ENCODE data around the gene ARL6IP5. TPM values are rescaled to one million over a fixed set of nuclear protein-coding genes. Genes with fewer than 3 reads are reported as not detected.

The ARL6IP5 gene
- total RNA-seq, 1 experiment from 2014 or later: 23.9 TPM

DNA sequence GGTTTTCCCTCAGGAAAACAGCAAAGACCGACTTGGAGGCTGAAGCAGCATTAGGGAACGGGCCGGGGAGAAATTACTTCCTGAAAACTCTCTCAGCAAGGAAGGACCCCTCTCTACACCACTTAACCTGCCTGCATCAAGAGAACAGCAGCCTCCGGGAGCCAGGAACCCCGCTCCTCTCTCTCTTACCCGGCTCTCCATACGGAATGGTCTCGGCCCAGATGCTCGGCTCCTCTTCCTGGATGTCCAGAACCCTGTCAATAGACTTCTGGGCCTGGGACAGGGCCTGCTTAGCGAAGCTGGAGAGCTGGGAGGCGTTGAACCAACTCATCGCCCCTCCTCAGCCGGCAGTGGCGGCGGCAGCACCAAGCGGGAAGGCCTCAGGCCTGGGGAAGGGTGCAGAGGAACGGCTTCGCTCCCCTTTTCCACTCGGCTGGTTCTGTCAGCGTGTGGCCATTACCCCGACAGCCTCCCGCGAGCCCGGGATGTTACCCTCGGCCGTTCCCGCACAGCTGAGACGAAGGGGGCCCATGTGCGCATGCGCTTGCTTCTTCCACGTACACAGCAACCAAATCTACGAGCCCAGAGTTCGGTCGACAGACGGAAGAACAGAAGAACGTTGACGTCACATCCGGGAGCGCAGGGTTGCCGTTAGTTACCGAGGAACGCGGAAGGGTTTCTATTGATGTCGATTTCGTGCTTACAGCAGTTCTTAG is 32.8 kb upstream of the ARL6IP5 start, which contains the start of gene TMF1:
TSS of gene TMF1 (minus strand) at position 578 of the 716 bp plus-strand sequence. CDS start at position 331, 247 bp downstream.
- Histone ChIP-seq H3K9me3 (ENCODE audit: low read depth, low read length, poor library complexity, severe bottlenecking) (no peaks in the 10 kb centered on the region), H3K4me3 (ENCODE audit: low read depth, low read length, poor library complexity, severe bottlenecking) (peak within 1 kb of the TSS; percentile 92), H3K4me1 (ENCODE audit: insufficient read depth, low read length, poor library complexity, severe bottlenecking) (no peaks in the 10 kb centered on the region), H3K27me3 (replicated peaks; ENCODE audit: insufficient read depth, low read depth, low read length, poor library complexity) (no peaks in the 10 kb centered on the region), H3K36me3 (ENCODE audit: insufficient read depth, low read length, poor library complexity, severe bottlenecking) (peaks cover 23% of the 10 kb centered on the region), H3K27ac (ENCODE audit: low read depth, low read length, poor library complexity, severe bottlenecking) (peak within 1 kb of the TSS; percentile 84)
- BruUV-seq (replicated peaks): TSS peak; percentile 27
- no peak for TF ChIP-seq EZH2 (IDR thresholded peaks at IDR 0.05; ENCODE audit: borderline replicate concordance, low read depth, low read length, poor library complexity, severe bottlenecking)
- TF ChIP-seq, protein P1, sequence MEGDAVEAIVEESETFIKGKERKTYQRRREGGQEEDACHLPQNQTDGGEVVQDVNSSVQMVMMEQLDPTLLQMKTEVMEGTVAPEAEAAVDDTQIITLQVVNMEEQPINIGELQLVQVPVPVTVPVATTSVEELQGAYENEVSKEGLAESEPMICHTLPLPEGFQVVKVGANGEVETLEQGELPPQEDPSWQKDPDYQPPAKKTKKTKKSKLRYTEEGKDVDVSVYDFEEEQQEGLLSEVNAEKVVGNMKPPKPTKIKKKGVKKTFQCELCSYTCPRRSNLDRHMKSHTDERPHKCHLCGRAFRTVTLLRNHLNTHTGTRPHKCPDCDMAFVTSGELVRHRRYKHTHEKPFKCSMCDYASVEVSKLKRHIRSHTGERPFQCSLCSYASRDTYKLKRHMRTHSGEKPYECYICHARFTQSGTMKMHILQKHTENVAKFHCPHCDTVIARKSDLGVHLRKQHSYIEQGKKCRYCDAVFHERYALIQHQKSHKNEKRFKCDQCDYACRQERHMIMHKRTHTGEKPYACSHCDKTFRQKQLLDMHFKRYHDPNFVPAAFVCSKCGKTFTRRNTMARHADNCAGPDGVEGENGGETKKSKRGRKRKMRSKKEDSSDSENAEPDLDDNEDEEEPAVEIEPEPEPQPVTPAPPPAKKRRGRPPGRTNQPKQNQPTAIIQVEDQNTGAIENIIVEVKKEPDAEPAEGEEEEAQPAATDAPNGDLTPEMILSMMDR (conservative IDR thresholded peaks at IDR 0.05; ENCODE audit: low read depth, low read length): no peak
- peak; percentile 95 for DNase-seq (ENCODE audit: low spot score)
- ChIA-PET CTCF (no interaction called here), POLR2A (ENCODE audit: low non-redundant PET) (no interaction called here)
- intact Hi-C loops (cut with micrococcal nuclease; ENCODE audit: unreplicated experiment): no loop called here

DNA sequence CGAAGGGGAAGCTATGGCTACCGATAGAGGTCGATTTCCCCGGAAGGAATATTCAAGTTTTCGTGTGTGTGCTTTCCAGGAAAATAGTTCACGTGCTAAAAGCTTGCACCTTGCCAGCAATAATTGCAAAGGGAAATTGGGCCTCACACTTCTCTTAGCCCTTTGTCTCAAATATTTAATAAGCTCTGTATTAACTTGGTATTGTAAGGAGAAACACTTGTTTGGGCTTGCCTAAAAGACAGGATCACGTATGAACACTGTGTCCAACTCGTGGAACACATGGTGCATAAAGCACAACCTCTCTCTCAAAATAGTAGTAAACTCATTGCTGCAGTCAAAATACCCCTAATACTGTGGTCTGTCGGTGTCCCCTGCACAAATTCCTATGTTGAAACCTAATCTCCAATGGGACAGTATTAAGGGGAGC is 32.3 kb upstream of the ARL6IP5 start:
- ChIA-PET CTCF (no interaction called here), POLR2A (ENCODE audit: low non-redundant PET) (no interaction called here)
- no peak for TF ChIP-seq EZH2 (IDR thresholded peaks at IDR 0.05; ENCODE audit: borderline replicate concordance, low read depth, low read length, poor library complexity, severe bottlenecking)
- TF ChIP-seq, protein P1 (conservative IDR thresholded peaks at IDR 0.05; ENCODE audit: low read depth, low read length): no peak
- Histone ChIP-seq H3K4me1 (ENCODE audit: insufficient read depth, low read length, poor library complexity, severe bottlenecking) (no peaks in the 10 kb centered on the region), H3K27ac (ENCODE audit: low read depth, low read length, poor library complexity, severe bottlenecking) (peak overlapping the region; percentile 84), H3K4me3 (ENCODE audit: low read depth, low read length, poor library complexity, severe bottlenecking) (peak overlapping the region; percentile 92), H3K27me3 (replicated peaks; ENCODE audit: insufficient read depth, low read depth, low read length, poor library complexity) (no peaks in the 10 kb centered on the region), H3K9me3 (ENCODE audit: low read depth, low read length, poor library complexity, severe bottlenecking) (no peaks in the 10 kb centered on the region), H3K36me3 (ENCODE audit: insufficient read depth, low read length, poor library complexity, severe bottlenecking) (peaks cover 21% of the 10 kb centered on the region)
- intact Hi-C loops (cut with micrococcal nuclease; ENCODE audit: unreplicated experiment): no loop called here
- BruUV-seq (replicated peaks): no TSS peak
- DNase-seq (ENCODE audit: low spot score): no peak

DNA sequence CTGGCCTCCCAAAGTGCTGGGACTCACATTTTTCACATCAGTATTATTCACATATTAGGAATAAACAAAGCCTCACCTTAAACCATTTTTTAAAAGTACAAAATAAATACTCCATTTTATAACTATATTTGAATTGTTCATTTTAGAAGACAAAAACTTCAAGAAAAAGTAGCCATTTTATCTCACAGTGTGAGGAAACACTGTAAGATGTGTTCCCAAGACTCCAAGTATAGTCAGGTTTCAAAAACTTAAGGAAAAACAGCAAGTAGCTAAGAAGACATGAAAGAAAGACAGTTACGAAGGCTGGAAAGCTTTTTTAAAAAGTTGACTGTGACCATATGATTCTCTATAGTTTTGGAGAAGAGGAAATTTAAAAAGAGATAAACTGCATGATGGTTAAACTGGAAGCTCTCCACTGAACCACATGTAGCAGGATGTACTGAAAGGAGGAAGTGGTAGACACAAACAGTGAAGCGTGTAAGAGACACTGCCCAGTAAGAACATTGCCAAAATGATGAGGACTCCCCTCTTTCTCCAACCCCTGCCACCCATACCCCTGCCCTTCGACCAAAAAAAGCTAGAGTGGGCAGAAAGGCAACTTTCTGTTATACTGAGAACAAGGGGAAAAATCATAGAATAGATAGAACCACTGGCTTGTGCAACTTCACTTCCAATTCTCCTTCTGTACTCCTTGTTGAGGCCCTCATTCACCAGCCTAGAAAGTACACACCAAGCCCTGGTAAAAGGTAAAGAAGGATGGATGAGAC is 26.4 kb upstream of the ARL6IP5 start:
- no peaks in the 10 kb centered on the region for H3K27me3 ChIP-seq (replicated peaks; ENCODE audit: insufficient read depth, low read depth, low read length, poor library complexity)
- no TSS peak for BruUV-seq (replicated peaks)
- no peak overlapping the region for H3K4me3 ChIP-seq (ENCODE audit: low read depth, low read length, poor library complexity, severe bottlenecking)
- ChIA-PET POLR2A (ENCODE audit: low non-redundant PET) (no interaction called here), CTCF (no interaction called here)
- no peak overlapping the region for H3K27ac ChIP-seq (ENCODE audit: low read depth, low read length, poor library complexity, severe bottlenecking)
- H3K4me1 ChIP-seq (ENCODE audit: insufficient read depth, low read length, poor library complexity, severe bottlenecking): no peaks in the 10 kb centered on the region
- intact Hi-C loops (cut with micrococcal nuclease; ENCODE audit: unreplicated experiment): no loop called here
- TF ChIP-seq, protein P1 (conservative IDR thresholded peaks at IDR 0.05; ENCODE audit: low read depth, low read length): no peak
- TF ChIP-seq EZH2 (IDR thresholded peaks at IDR 0.05; ENCODE audit: borderline replicate concordance, low read depth, low read length, poor library complexity, severe bottlenecking): no peak
- H3K36me3 ChIP-seq (ENCODE audit: insufficient read depth, low read length, poor library complexity, severe bottlenecking): peaks cover 34% of the 10 kb centered on the region
- DNase-seq (ENCODE audit: low spot score): no peak
- no peaks in the 10 kb centered on the region for H3K9me3 ChIP-seq (ENCODE audit: low read depth, low read length, poor library complexity, severe bottlenecking)

Measured in A673 (cell line).